GM10248 (cell line): ENCODE data around the gene DNAH11.

Experiments used
- CTCF ChIA-PET: fragments of 300-600 bp; sonication (Branson Sonifier 250); formaldehyde crosslinking; extraction: SDS; loops from one replicate; lab custom pipeline; 2021; ENCODE audit warnings: antibody characterized with exemption; lab: Yijun Ruan, JAX
- POLR2A ChIA-PET: fragments of 350-650 bp; sonication (Branson Sonifier 250); formaldehyde crosslinking; extraction: SDS; loops from one replicate; lab custom pipeline; 2020; ENCODE audit warnings: antibody characterized with exemption; lab: Yijun Ruan, JAX
- DNase-seq: peaks from one replicate; pipeline ENCODE4 v3.0.0; 2012; ENCODE audit errors: extremely low spot score
- CTCF ChIP-seq: IDR thresholded peaks from 2 replicates; pipeline ENCODE4 v1.5.1; 2012; ENCODE audit warnings: mild to moderate bottlenecking, low read depth; ENCODE audit errors: extremely low read depth, missing control alignments, control extremely low read depth

Gene DNAH11

GRCh38 chr7:21733837-21734236, 191.0 kb downstream of the DNAH11 start:
- no peak for TF ChIP-seq CTCF
- ChIA-PET POLR2A (no interaction called here), CTCF (no interaction called here)
- DNase-seq: no peak

DNA sequence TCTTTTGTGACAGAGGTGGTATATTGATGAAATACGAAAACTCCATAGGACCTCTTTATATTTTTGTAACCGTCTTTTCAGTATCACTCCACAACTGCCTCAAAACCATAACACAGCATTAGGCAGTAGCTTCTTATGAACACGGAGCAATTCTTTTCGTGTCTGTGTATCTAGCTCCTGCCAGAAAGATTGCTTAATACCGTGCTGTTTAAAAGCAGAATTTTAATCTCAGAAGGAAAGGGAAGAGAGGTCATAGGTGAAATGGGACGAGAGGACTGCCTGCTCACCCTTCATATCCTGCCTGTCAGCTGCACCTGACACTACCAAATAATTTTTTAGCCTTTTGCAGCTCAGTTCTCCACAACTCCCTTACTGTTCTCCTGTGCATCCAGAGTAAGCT, 200.7 kb downstream of the DNAH11 start:
- ChIA-PET POLR2A (no interaction called here), CTCF (no interaction called here)
- DNase-seq: no peak
- no peak for TF ChIP-seq CTCF

DNA sequence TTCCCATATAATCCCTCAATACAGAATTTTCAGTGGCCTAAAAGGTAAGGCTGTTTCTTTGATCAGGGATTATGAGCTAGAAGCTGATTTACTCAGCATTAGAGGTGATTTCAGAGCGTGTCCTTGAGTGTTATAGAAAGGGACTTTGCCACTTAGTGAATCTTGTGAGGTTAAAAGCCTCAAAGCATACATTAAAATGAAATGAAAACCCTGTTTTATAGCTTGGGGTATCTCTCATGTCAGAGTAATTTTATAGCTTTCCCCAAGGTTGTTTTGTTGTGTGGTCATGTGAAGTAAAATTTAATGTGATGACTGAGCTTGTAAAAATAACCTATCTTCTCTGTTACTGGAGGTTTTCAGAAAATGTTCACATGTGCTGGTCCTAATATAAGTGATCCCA, 204.1 kb downstream of the DNAH11 start:
- DNase-seq: no peak
- no peak for TF ChIP-seq CTCF
- POLR2A ChIA-PET: no interaction called here
- CTCF ChIA-PET: interaction anchor here (0.7 to 2.1 kb wide), 3 partner anchors 10 to 20 kb away, joined by 3 to 5 read pairs (median 3); no protein-coding TSS in a partner anchor

GRCh38 chr7:21747806-21748205, 205.0 kb downstream of the DNAH11 start:
- no peak for DNase-seq
- POLR2A ChIA-PET: no interaction called here
- TF ChIP-seq CTCF: no peak
- CTCF ChIA-PET: interaction anchor here (2.1 kb wide), 1 partner anchor 19 kb away, joined by 5 read pairs; no protein-coding TSS in a partner anchor

DNA sequence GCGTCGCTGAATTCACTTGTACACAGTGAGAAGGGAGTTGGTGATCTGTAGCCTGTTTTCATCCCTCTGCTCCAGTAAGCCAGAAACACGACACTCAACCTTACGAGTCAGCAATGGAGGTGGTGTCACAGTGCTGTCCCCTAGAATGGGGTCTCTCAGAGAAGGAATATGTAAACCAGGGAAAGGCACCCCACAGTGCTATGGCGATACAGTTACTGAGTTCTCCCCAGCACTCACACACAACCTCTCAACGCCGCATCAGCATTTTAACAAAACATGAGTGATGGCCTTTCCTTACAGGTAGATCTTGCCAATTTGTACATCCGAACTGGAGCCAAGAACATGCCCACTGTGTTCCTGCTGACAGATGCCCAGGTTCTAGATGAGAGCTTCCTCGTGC, 206.5 kb downstream of the DNAH11 start:
- CTCF ChIA-PET: no interaction called here
- no peak for TF ChIP-seq CTCF
- POLR2A ChIA-PET: no interaction called here

GRCh38 chr7:21753071-21753470, 210.2 kb downstream of the DNAH11 start:
- CTCF ChIA-PET: interaction anchor here (1.0 to 3.5 kb wide), 2 partner anchors 12 to 15 kb away, joined by 4 to 17 read pairs; no protein-coding TSS in a partner anchor
- TF ChIP-seq CTCF: no peak
- DNase-seq: no peak
- POLR2A ChIA-PET: no interaction called here

More for the DNA sequence above, 206.5 kb downstream of the DNAH11 start:
- no peak for DNase-seq

- no peak for DNase-seq
- TF ChIP-seq CTCF: no peak
- POLR2A ChIA-PET: no interaction called here
- CTCF ChIA-PET: interaction anchor here (1.2 to 3.5 kb wide), 2 partner anchors 9 to 13 kb away, joined by 3 to 17 read pairs; no protein-coding TSS in a partner anchor
These were observed 212.1 kb downstream of the DNAH11 start for GRCh38 chr7:21754963-21755362.
